Tibial nerve (tissue), 4 donors: ENCODE data around the gene DOCK1. TPM values are rescaled to one million over a fixed set of nuclear protein-coding genes. Genes with fewer than 3 reads are reported as not detected.

Experiments used
- DNase-seq, 2 donors: peaks; one replicate each; pipeline ENCODE4 v3.0.0-alpha.2; 2019; ENCODE audit warnings: low spot score in 2 of 2
- H3K27ac ChIP-seq, 4 donors: fragments of 200-600 bp; sonication (generic) in 3 of 4; one replicate each; pipeline ENCODE4 v1.5.1; 2017 to 2019; ENCODE audit warnings: mild to moderate bottlenecking in 1 of 4
- H3K27me3 ChIP-seq, 2 donors: fragments of 200-600 bp; sonication (generic) in 1 of 2; one replicate each; pipeline versions ENCODE4 v1.5.1 to v1.6.0; 2017 to 2019
- H3K36me3 ChIP-seq, 3 donors: fragments of 200-600 bp; sonication (generic); one replicate each; pipeline ENCODE4 v1.5.1; 2018 to 2019
- H3K4me1 ChIP-seq, 4 donors: fragments of 200-600 bp; sonication (generic) in 3 of 4; one replicate each; pipeline ENCODE4 v1.5.1; 2017 to 2019
- H3K4me3 ChIP-seq, 4 donors: fragments of 200-600 bp; sonication (generic) in 3 of 4; one replicate each; pipeline ENCODE4 v1.5.1; 2017 to 2019; ENCODE audit warnings: mild to moderate bottlenecking in 1 of 4, moderate library complexity in 1 of 4
- H3K9me3 ChIP-seq, 4 donors: fragments of 200-600 bp; sonication (generic) in 3 of 4; one replicate each; pipeline ENCODE4 v1.5.1; 2017 to 2019
- EP300 ChIP-seq, 2 donors: sonication (generic); formaldehyde crosslinking; IDR thresholded peaks; one replicate each; pipeline ENCODE4 v1.6.1; 2017; ENCODE audit warnings: antibody characterized with exemption in 2 of 2, mild to moderate bottlenecking in 1 of 2
- POLR2A ChIP-seq, 2 donors: fragments of 450-650 bp; IDR thresholded peaks; one replicate each; pipeline ENCODE4 v1.6.1; 2017; ENCODE audit warnings: antibody characterized with exemption in 2 of 2, mild to moderate bottlenecking in 2 of 2, moderate library complexity in 2 of 2
- WGBS, 2 donors: methylation state at CpG; one replicate each; pipeline ENCODE4 v1.1.5; 2018; 5-methylcytosine and 5-hydroxymethylcytosine counted together
- total RNA-seq, 4 donors: library from RNA; depleted of rRNA; stranded (reverse); fragments of >200 nt; gene quantifications; one replicate each; pipeline ENCODE4 v1.1.0, GENCODE V29; 2016
- TF ChIP-seq, protein P1 (sequence below), 5 experiments: fragments of 200-600 bp in 3 of 5; fragments of 450-650 bp in 2 of 5; sonication (generic) in 3 of 5; IDR thresholded peaks; one replicate each; pipeline ENCODE4 v1.5.1; 2016 to 2019; ENCODE audit warnings: antibody characterized with exemption in 5 of 5, mild to moderate bottlenecking in 3 of 5, moderate library complexity in 2 of 5

DOCK1 gene
- total RNA-seq, 4 donors from 2014 or later: 57.3 to 76.7 (median 63.7) TPM

- Histone ChIP-seq H3K36me3 (peaks cover 0 to 37% (median 0%) of the 10 kb centered on the region in 3 donors), H3K27me3 (no peaks in the 10 kb centered on the region), H3K9me3 (no peaks in the 10 kb centered on the region), H3K4me1 (no peaks in the 10 kb centered on the region), H3K27ac (no peak overlapping the region), H3K4me3 (no peak overlapping the region)
- 83 to 87% methylated on average over 9 of the region's 9 CpGs for WGBS, 2 donors
- TF ChIP-seq, protein P1, sequence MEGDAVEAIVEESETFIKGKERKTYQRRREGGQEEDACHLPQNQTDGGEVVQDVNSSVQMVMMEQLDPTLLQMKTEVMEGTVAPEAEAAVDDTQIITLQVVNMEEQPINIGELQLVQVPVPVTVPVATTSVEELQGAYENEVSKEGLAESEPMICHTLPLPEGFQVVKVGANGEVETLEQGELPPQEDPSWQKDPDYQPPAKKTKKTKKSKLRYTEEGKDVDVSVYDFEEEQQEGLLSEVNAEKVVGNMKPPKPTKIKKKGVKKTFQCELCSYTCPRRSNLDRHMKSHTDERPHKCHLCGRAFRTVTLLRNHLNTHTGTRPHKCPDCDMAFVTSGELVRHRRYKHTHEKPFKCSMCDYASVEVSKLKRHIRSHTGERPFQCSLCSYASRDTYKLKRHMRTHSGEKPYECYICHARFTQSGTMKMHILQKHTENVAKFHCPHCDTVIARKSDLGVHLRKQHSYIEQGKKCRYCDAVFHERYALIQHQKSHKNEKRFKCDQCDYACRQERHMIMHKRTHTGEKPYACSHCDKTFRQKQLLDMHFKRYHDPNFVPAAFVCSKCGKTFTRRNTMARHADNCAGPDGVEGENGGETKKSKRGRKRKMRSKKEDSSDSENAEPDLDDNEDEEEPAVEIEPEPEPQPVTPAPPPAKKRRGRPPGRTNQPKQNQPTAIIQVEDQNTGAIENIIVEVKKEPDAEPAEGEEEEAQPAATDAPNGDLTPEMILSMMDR (IDR thresholded peaks at IDR 0.05): no peak
- no peak for TF ChIP-seq EP300 (IDR thresholded peaks at IDR 0.05)
- TF ChIP-seq POLR2A (IDR thresholded peaks at IDR 0.05): no peak
- DNase-seq: no peak
These were observed 241.4 kb downstream of the DOCK1 start for GRCh38 chr10:127146661-127147060.

- no peaks in the 10 kb centered on the region for H3K4me1 ChIP-seq
- WGBS, 2 donors: 65 to 72% methylated on average over 15 of the region's 15 CpGs
- no peak for DNase-seq
- H3K36me3 ChIP-seq: peaks cover 0 to 26% (median 0%) of the 10 kb centered on the region in 3 donors
- H3K4me3 ChIP-seq: no peak overlapping the region
- no peak for TF ChIP-seq EP300 (IDR thresholded peaks at IDR 0.05)
- TF ChIP-seq POLR2A (IDR thresholded peaks at IDR 0.05): no peak
- TF ChIP-seq, protein P1 (IDR thresholded peaks at IDR 0.05): no peak
- no peak overlapping the region for H3K27ac ChIP-seq
- no peaks in the 10 kb centered on the region for H3K9me3 ChIP-seq
- H3K27me3 ChIP-seq: no peaks in the 10 kb centered on the region
These were observed 243.1 kb downstream of the DOCK1 start for GRCh38 chr10:127148066-127148932.

DNA sequence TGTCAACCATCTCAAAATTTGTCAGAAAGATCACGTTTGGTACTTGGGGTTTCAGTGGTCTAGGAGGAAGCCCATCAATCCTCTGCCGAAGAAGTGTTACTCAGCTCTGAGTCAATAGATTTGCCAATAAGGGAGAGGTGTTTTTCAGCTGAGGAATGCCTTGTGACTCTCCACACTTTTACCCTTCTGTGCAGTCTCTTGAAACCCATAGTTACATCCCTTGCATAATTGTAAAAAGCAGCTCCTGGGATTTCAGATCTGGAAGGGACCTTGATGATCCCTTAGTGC is 243.6 kb downstream of the DOCK1 start:
- no peaks in the 10 kb centered on the region for H3K4me1 ChIP-seq
- WGBS, 2 donors: 77 to 84% methylated on average over 2 of the region's 2 CpGs
- DNase-seq: no peak
- H3K36me3 ChIP-seq: peaks cover 0 to 20% (median 0%) of the 10 kb centered on the region in 3 donors
- H3K4me3 ChIP-seq: no peak overlapping the region
- TF ChIP-seq POLR2A (IDR thresholded peaks at IDR 0.05) (no peak), EP300 (IDR thresholded peaks at IDR 0.05) (no peak)
- TF ChIP-seq, protein P1 (IDR thresholded peaks at IDR 0.05): no peak
- H3K27me3 ChIP-seq: no peaks in the 10 kb centered on the region
- no peak overlapping the region for H3K27ac ChIP-seq
- no peaks in the 10 kb centered on the region for H3K9me3 ChIP-seq

DNA sequence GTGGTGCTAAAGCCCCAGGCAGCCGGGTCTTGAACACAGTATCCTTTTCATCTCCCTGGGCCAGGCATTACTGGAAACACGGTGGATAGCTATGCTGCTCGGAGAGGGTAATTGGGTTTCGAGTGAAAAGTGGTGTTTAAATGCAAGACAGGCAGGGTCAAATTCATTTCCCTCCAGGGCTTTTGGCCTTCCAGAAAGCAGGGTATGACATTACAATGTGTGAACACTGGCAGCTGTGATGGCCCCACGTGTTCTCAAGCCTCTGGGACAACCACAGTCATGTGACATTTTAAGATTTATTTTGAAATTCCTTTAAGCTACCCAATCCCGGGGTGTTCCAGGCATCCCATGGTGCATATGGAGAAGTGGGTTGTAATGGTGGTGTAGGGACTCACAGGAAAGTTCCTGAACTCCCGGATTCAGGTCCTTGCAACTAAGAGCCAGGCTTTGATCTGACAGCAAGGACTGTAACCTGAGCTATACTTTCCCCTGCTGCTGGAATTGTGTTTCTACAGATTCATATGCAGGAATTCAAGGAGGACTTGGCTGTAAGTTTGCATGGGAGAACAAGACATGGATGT is 244.4 kb downstream of the DOCK1 start:
- WGBS, 2 donors: 54 to 62% methylated on average over 7 of the region's 7 CpGs
- H3K4me3 ChIP-seq: no peak overlapping the region

More for the DNA sequence above, 244.4 kb downstream of the DOCK1 start:
- no peaks in the 10 kb centered on the region for H3K4me1 ChIP-seq
- peaks cover 0 to 19% (median 0%) of the 10 kb centered on the region in 3 donors for H3K36me3 ChIP-seq
- H3K9me3 ChIP-seq: no peaks in the 10 kb centered on the region
- no peaks in the 10 kb centered on the region for H3K27me3 ChIP-seq
- no peak for DNase-seq
- TF ChIP-seq POLR2A (IDR thresholded peaks at IDR 0.05) (no peak), EP300 (IDR thresholded peaks at IDR 0.05) (no peak)
- TF ChIP-seq, protein P1 (IDR thresholded peaks at IDR 0.05): no peak
- H3K27ac ChIP-seq: no peak overlapping the region
